IPS-18a (cell line): ENCODE data around the gene GLT6D1.

Source experiments
- H3K27ac ChIP-seq: one replicate; pipeline ENCODE4 v1.5.1; 2013; ENCODE audit warnings: low read length
- H3K27me3 ChIP-seq: one replicate; pipeline ENCODE4 v1.6.1; 2013; ENCODE audit warnings: mild to moderate bottlenecking, low read length; ENCODE audit not compliant: control insufficient read depth, insufficient read depth
- H3K36me3 ChIP-seq: one replicate; pipeline ENCODE4 v1.6.1; 2013; ENCODE audit warnings: low read depth, low read length; ENCODE audit not compliant: control insufficient read depth
- H3K4me1 ChIP-seq: one replicate; pipeline ENCODE4 v1.6.1; 2013; ENCODE audit warnings: low read depth, low read length; ENCODE audit not compliant: control insufficient read depth
- H3K4me3 ChIP-seq: one replicate; pipeline ENCODE4 v1.5.1; 2013; ENCODE audit warnings: low read length
- H3K9ac ChIP-seq: one replicate; pipeline ENCODE4 v1.6.1; 2013; ENCODE audit warnings: mild to moderate bottlenecking, low read length, moderate library complexity
- H3K9me3 ChIP-seq: one replicate; pipeline ENCODE4 v1.6.1; 2013; ENCODE audit warnings: low read depth, low read length; ENCODE audit not compliant: control insufficient read depth

The GLT6D1 gene

DNA sequence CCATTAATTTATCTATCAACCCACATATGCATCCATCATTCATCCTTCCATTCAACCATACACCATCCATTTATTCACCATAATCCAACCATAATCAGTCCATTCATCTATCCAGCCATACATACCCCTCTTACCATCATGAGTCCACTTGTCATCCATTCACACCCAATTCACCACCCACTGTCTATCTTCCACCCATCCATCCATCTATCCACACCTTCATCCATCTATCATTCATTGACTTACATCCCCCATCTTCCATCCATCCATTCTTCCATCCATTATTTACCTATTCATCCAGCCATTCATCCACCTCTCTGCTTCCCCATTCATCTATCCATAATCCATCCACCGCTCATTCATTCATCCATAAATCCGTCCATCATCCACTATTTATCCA lies 60.0 kb downstream of the GLT6D1 start:
- no peak overlapping the region for H3K4me3 ChIP-seq
- no peak overlapping the region for H3K9ac ChIP-seq
- H3K9me3 ChIP-seq = no peaks in the 10 kb centered on the region
- H3K27ac ChIP-seq = no peak overlapping the region
- H3K4me1 ChIP-seq = no peaks in the 10 kb centered on the region
- H3K27me3 ChIP-seq = no peaks in the 10 kb centered on the region
- no peaks in the 10 kb centered on the region for H3K36me3 ChIP-seq

DNA sequence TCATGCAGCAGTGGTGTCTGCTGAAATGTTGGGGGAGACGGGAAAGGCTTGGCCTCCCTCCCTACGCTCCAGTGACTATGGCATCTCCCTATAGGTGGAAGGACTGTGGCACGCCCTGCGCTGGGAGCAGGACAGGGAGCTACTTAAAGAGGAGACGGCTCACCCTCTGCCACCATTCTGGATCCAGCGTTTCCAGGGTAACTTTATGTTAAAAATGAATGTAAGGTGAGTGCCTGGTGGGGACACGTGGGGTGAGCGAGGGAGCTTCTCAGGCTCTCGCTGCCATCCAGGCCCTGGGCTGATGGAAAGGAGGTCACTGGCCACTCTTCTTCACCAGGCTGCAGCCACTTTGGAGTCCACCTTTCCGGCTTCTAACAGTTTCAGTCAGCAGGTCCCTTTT lies 62.1 kb downstream of the GLT6D1 start:
- Histone ChIP-seq H3K27ac (no peak overlapping the region), H3K36me3 (no peaks in the 10 kb centered on the region), H3K4me1 (no peaks in the 10 kb centered on the region), H3K9me3 (no peaks in the 10 kb centered on the region), H3K4me3 (no peak overlapping the region), H3K9ac (no peak overlapping the region), H3K27me3 (no peaks in the 10 kb centered on the region)

GRCh38 chr9:135575995-135576631 lies 63.2 kb downstream of the GLT6D1 start:
- Histone ChIP-seq H3K9me3 (no peaks in the 10 kb centered on the region), H3K27ac (no peak overlapping the region), H3K27me3 (no peaks in the 10 kb centered on the region), H3K4me3 (no peak overlapping the region), H3K9ac (no peak overlapping the region), H3K4me1 (no peaks in the 10 kb centered on the region), H3K36me3 (no peaks in the 10 kb centered on the region)

DNA sequence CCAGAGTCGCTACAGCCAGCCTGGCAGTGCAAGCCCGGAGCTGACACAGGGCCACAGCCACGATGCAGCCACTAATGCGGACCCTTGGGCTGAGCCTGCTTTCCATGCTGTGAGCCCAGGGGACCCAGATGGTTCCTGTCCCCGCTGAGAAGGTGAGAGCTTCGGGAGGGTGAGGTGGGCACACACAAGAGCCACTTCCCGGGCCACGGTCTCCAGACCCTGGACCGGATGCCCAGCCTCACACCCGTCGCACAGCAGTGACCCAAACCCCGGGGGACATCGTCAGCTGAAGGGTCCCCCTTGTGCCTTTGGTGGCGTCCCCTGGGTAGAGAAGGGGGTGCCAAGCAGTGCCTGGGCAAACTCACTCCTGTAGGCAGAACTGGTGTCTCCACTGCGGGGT lies 64.4 kb downstream of the GLT6D1 start:
- Histone ChIP-seq H3K9ac (no peak overlapping the region), H3K9me3 (no peaks in the 10 kb centered on the region), H3K4me1 (peaks cover 3% of the 10 kb centered on the region), H3K36me3 (no peaks in the 10 kb centered on the region), H3K4me3 (no peak overlapping the region), H3K27me3 (no peaks in the 10 kb centered on the region), H3K27ac (no peak overlapping the region)

DNA sequence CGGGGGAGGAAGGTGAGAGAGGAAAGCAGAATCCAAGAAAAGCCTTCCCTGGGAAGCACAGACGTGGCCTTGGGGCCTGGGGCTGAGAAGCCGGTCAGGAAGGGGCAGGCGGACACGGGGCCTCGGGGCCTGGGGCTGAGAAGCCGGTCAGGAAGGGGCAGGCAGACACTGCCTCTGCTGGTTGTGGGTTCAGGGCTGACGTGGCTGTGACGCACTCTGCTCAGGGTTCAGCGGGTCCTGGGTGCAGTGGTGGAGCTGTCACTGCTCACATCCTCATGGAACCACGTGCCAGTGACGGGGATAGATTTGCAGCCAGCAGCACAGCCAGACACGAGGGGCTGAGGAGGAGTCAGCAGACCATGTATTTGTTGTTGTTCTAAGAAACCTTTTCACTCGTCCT lies 65.0 kb downstream of the GLT6D1 start:
- Histone ChIP-seq H3K9me3 (no peaks in the 10 kb centered on the region), H3K36me3 (no peaks in the 10 kb centered on the region), H3K27ac (no peak overlapping the region), H3K27me3 (no peaks in the 10 kb centered on the region), H3K4me3 (no peak overlapping the region), H3K9ac (no peak overlapping the region), H3K4me1 (peaks cover 3% of the 10 kb centered on the region)
